ENCODE measurements around the gene ZNF281.

GRCh38 chr1:200372885-200373181, 37.0 kb downstream of the ZNF281 start:
- no peak for TF ChIP-seq CTCF (IDR thresholded peaks at IDR 0.05)
- TF ChIP-seq USF1 (CRISPR knock-in tag; IDR thresholded peaks at IDR 0.05): no peak
